Tibial nerve (tissue), 4 donors: ENCODE data around the gene LCN12. TPM values are rescaled to one million over a fixed set of nuclear protein-coding genes. Genes with fewer than 3 reads are reported as not detected.

Experiments used
- DNase-seq, 2 donors: peaks; one replicate each; pipeline ENCODE4 v3.0.0-alpha.2; 2019; ENCODE audit warnings: low spot score in 2 of 2
- H3K27ac ChIP-seq, 4 donors: fragments of 200-600 bp; sonication (generic) in 3 of 4; one replicate each; pipeline ENCODE4 v1.5.1; 2017 to 2019; ENCODE audit warnings: mild to moderate bottlenecking in 1 of 4
- H3K27me3 ChIP-seq, 2 donors: fragments of 200-600 bp; sonication (generic) in 1 of 2; one replicate each; pipeline versions ENCODE4 v1.5.1 to v1.6.0; 2017 to 2019
- H3K36me3 ChIP-seq, 3 donors: fragments of 200-600 bp; sonication (generic); one replicate each; pipeline ENCODE4 v1.5.1; 2018 to 2019
- H3K4me1 ChIP-seq, 4 donors: fragments of 200-600 bp; sonication (generic) in 3 of 4; one replicate each; pipeline ENCODE4 v1.5.1; 2017 to 2019
- H3K4me3 ChIP-seq, 4 donors: fragments of 200-600 bp; sonication (generic) in 3 of 4; one replicate each; pipeline ENCODE4 v1.5.1; 2017 to 2019; ENCODE audit warnings: mild to moderate bottlenecking in 1 of 4, moderate library complexity in 1 of 4
- H3K9me3 ChIP-seq, 4 donors: fragments of 200-600 bp; sonication (generic) in 3 of 4; one replicate each; pipeline ENCODE4 v1.5.1; 2017 to 2019
- CTCF ChIP-seq, 5 experiments: fragments of 200-600 bp in 3 of 5; fragments of 450-650 bp in 2 of 5; sonication (generic) in 3 of 5; IDR thresholded peaks; one replicate each; pipeline ENCODE4 v1.5.1; 2016 to 2019; ENCODE audit warnings: antibody characterized with exemption in 5 of 5, mild to moderate bottlenecking in 3 of 5, moderate library complexity in 2 of 5
- EP300 ChIP-seq, 2 donors: sonication (generic); formaldehyde crosslinking; IDR thresholded peaks; one replicate each; pipeline ENCODE4 v1.6.1; 2017; ENCODE audit warnings: antibody characterized with exemption in 2 of 2, mild to moderate bottlenecking in 1 of 2
- POLR2A ChIP-seq, 2 donors: fragments of 450-650 bp; IDR thresholded peaks; one replicate each; pipeline ENCODE4 v1.6.1; 2017; ENCODE audit warnings: antibody characterized with exemption in 2 of 2, mild to moderate bottlenecking in 2 of 2, moderate library complexity in 2 of 2
- WGBS, 2 donors: methylation state at CpG; one replicate each; pipeline ENCODE4 v1.1.5; 2018; 5-methylcytosine and 5-hydroxymethylcytosine counted together
- total RNA-seq, 4 donors: library from RNA; depleted of rRNA; stranded (reverse); fragments of >200 nt; gene quantifications; one replicate each; pipeline ENCODE4 v1.1.0, GENCODE V29; 2016

Gene LCN12
- total RNA-seq, 4 donors from 2014 or later: 2.4 to 16.8 (median 7.8) TPM

GRCh38 chr9:136956604-136957003, 4.5 kb downstream of the LCN12 start:
- no peak for DNase-seq
- no peak overlapping the region for H3K27ac ChIP-seq
- no peaks in the 10 kb centered on the region for H3K27me3 ChIP-seq
- no peaks in the 10 kb centered on the region for H3K36me3 ChIP-seq
- H3K9me3 ChIP-seq: no peaks in the 10 kb centered on the region
- H3K4me1 ChIP-seq: peaks cover 0 to 48% (median 16%) of the 10 kb centered on the region in 4 donors
- TF ChIP-seq EP300 (IDR thresholded peaks at IDR 0.05) (no peak), POLR2A (IDR thresholded peaks at IDR 0.05) (no peak), CTCF (IDR thresholded peaks at IDR 0.05) (no peak)
- H3K4me3 ChIP-seq: no peak overlapping the region
- 94 to 95% methylated on average over 4 of the region's 4 CpGs for WGBS, 2 donors

- no peak overlapping the region for H3K4me3 ChIP-seq
- no peaks in the 10 kb centered on the region for H3K9me3 ChIP-seq
- H3K27me3 ChIP-seq: no peaks in the 10 kb centered on the region
- H3K4me1 ChIP-seq: peaks cover 0 to 47% (median 11%) of the 10 kb centered on the region in 4 donors
- DNase-seq: no peak
- H3K36me3 ChIP-seq: no peaks in the 10 kb centered on the region
- WGBS, 2 donors: 87 to 88% methylated on average over 1 of the region's 1 CpG
- TF ChIP-seq POLR2A (IDR thresholded peaks at IDR 0.05) (no peak), EP300 (IDR thresholded peaks at IDR 0.05) (no peak), CTCF (IDR thresholded peaks at IDR 0.05) (no peak)
- peak overlapping the region in 1 of 4 donors; percentile 88 for H3K27ac ChIP-seq
Observed at GRCh38 chr9:136957461-136957860, 5.4 kb downstream of the LCN12 start.

GRCh38 chr9:136957901-136958300, 5.8 kb downstream of the LCN12 start:
- TF ChIP-seq POLR2A (IDR thresholded peaks at IDR 0.05): no peak
- no peak for TF ChIP-seq EP300 (IDR thresholded peaks at IDR 0.05)
- no peak for TF ChIP-seq CTCF (IDR thresholded peaks at IDR 0.05)
- 93% methylated on average over 6 of the region's 6 CpGs for WGBS, 2 donors
- no peaks in the 10 kb centered on the region for H3K9me3 ChIP-seq

GRCh38 chr9:136958473-136958872, 6.4 kb downstream of the LCN12 start:
- DNase-seq: no peak
- WGBS, 2 donors: 85 to 94% methylated on average over 7 of the region's 7 CpGs

More at GRCh38 chr9:136957901-136958300, 5.8 kb downstream of the LCN12 start:
- Histone ChIP-seq H3K4me3 (no peak overlapping the region), H3K27ac (peak overlapping the region in 2 of 4 donors; percentile 65 to 88), H3K36me3 (no peaks in the 10 kb centered on the region), H3K27me3 (no peaks in the 10 kb centered on the region), H3K4me1 (peaks cover 0 to 46% (median 11%) of the 10 kb centered on the region in 4 donors)
- no peak for DNase-seq

More at GRCh38 chr9:136958473-136958872, 6.4 kb downstream of the LCN12 start:
- H3K27ac ChIP-seq: peak overlapping the region in 3 of 4 donors; percentile 65 to 88 (median 85)
- peaks cover 0 to 51% (median 11%) of the 10 kb centered on the region in 4 donors for H3K4me1 ChIP-seq
- H3K4me3 ChIP-seq: no peak overlapping the region
- no peaks in the 10 kb centered on the region for H3K27me3 ChIP-seq
- no peaks in the 10 kb centered on the region for H3K36me3 ChIP-seq
- TF ChIP-seq POLR2A (IDR thresholded peaks at IDR 0.05): no peak
- no peak for TF ChIP-seq CTCF (IDR thresholded peaks at IDR 0.05)
- no peak for TF ChIP-seq EP300 (IDR thresholded peaks at IDR 0.05)
- no peaks in the 10 kb centered on the region for H3K9me3 ChIP-seq
